ENCODE data around the gene GPR132.

- TF ChIP-seq CTCF (IDR thresholded peaks at IDR 0.05; ENCODE audit: low read length) (no peak), EZH2 (optimal IDR thresholded peaks at IDR 0.05; ENCODE audit: low read depth, low read length) (no peak)
Observed at GRCh38 chr14:105074601-105075053, 9.4 kb upstream of the GPR132 start.
